SW480 (cell line): ENCODE data around the gene LTF.
"Not testable (repeated sequence)": the region's sequence is repeated elsewhere in the genome, so short reads cannot be mapped to it uniquely, and the experiment has no call there.

Experiments
- DNase-seq: peaks from one replicate; pipeline ENCODE4 v3.0.0-alpha.2; 2016; ENCODE audit warnings: low spot score

The LTF gene

GRCh38 chr3:46393554-46394434, 70.9 kb downstream of the LTF start:
- DNase-seq = no peak

GRCh38 chr3:46393011-46393410, 71.7 kb downstream of the LTF start:
- no peak for DNase-seq

GRCh38 chr3:46391526-46391925, 73.2 kb downstream of the LTF start:
- not testable (repeated sequence) for DNase-seq

- no peak for DNase-seq
Observed at GRCh38 chr3:46389306-46389705, 75.4 kb downstream of the LTF start.

GRCh38 chr3:46388847-46389246, 75.9 kb downstream of the LTF start:
- DNase-seq = not testable (repeated sequence)

- DNase-seq = peak; percentile 62
Observed at GRCh38 chr3:46386205-46386604, 78.5 kb downstream of the LTF start.
